ENCODE data around the gene PSAPL1.

The PSAPL1 gene

DNA sequence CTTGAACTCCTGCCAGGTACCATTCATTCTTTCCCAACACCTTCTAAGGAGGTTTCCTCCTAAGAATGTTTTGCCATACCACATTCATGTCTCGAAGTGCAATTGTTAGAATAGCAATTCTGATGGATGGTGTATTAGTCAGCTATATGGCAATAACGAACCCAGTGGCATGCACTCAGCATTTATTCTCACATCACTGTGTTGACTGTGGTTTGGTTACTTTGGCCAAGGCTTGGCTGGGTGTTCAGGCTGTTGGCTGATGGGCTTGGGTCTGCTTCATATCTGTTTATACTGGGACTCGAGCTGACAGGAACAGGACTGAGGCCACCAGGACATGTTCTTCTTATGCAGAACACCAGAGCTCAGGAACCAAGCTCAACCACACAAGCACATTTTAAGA, 31.7 kb downstream of the PSAPL1 start:
- Histone ChIP-seq H3K4me3 (no peak overlapping the region), H3K27ac (no peak overlapping the region)
- TF ChIP-seq, protein P1, sequence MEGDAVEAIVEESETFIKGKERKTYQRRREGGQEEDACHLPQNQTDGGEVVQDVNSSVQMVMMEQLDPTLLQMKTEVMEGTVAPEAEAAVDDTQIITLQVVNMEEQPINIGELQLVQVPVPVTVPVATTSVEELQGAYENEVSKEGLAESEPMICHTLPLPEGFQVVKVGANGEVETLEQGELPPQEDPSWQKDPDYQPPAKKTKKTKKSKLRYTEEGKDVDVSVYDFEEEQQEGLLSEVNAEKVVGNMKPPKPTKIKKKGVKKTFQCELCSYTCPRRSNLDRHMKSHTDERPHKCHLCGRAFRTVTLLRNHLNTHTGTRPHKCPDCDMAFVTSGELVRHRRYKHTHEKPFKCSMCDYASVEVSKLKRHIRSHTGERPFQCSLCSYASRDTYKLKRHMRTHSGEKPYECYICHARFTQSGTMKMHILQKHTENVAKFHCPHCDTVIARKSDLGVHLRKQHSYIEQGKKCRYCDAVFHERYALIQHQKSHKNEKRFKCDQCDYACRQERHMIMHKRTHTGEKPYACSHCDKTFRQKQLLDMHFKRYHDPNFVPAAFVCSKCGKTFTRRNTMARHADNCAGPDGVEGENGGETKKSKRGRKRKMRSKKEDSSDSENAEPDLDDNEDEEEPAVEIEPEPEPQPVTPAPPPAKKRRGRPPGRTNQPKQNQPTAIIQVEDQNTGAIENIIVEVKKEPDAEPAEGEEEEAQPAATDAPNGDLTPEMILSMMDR (IDR thresholded peaks at IDR 0.05), result no peak
- DNase-seq (ENCODE audit: low spot score), result peak; percentile 24

GRCh38 chr4:7402526-7402925, 32.2 kb downstream of the PSAPL1 start:
- TF ChIP-seq, protein P1 (IDR thresholded peaks at IDR 0.05), result no peak
- DNase-seq (ENCODE audit: low spot score), result peak; percentile 22
- H3K27ac ChIP-seq, result no peak overlapping the region
- H3K4me3 ChIP-seq, result no peak overlapping the region

- H3K27ac ChIP-seq, result no peak overlapping the region
- no peak for DNase-seq (ENCODE audit: low spot score)
- TF ChIP-seq, protein P1 (IDR thresholded peaks at IDR 0.05), result no peak
- no peak overlapping the region for H3K4me3 ChIP-seq
Observed at GRCh38 chr4:7400671-7401298, 33.9 kb downstream of the PSAPL1 start.

DNA sequence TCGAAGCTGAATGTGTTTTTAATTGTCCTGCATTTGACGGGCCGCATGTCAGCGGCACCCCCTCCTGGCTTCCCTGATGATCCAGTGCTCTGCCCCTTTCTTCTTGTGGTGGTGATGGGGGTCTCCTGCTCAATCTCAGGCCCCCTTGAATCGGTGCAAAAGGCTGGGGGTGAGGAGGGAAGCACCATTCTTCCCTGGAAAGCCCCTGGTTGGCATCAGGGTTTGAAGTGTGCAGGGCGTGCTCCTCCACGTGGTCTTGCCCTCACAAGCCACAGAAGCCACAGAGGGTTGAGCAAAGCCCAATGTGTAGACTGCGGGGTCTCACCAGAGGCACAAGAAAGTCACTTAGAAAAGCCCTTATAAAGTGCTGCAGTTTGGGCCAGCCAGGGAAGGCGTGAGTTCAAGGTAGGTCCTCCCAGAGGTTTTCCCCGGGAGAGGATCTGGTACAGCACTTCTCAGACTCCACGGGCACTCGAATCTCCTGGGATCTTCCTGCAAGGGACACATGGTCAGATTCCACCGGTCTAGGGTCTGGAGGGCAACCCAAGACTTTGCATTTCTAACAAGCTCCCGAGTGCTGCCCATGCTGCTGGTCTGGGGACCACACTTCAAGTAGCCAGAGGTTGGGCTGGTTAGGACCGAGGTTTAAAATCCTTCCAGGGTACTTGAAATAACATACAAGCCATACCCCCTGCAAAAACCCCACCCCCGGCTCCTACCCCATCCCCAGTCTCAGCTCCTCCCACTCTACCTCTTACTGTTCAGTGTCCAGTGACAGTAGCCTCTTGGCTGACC, 35.1 kb downstream of the PSAPL1 start:
- H3K4me3 ChIP-seq, result no peak overlapping the region
- TF ChIP-seq, protein P1 (IDR thresholded peaks at IDR 0.05), result no peak
- no peak overlapping the region for H3K27ac ChIP-seq
- peak; percentile 29 for DNase-seq (ENCODE audit: low spot score)

- no peak overlapping the region for H3K4me3 ChIP-seq
- TF ChIP-seq, protein P1 (IDR thresholded peaks at IDR 0.05), result no peak
- H3K27ac ChIP-seq, result no peak overlapping the region
- DNase-seq (ENCODE audit: low spot score), result no peak
Observed at GRCh38 chr4:7398788-7399439, 35.8 kb downstream of the PSAPL1 start.

DNA sequence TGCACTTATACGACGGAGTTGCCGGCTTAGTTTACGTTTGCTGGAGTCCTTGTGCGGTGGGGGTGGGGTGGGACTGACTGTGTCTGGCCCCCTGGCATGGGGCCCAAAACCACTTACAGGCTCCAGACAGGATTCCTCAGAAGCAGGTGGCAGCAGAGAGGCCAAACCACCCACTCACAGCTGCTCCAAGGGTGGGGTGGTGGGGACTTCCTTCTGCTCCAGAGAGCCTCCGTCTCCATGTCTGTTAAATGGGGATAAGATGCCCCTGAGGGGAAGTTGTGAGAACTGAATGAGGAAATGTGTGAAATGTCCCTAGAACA, 36.7 kb downstream of the PSAPL1 start:
- H3K4me3 ChIP-seq, result no peak overlapping the region
- TF ChIP-seq, protein P1 (IDR thresholded peaks at IDR 0.05), result no peak
- no peak overlapping the region for H3K27ac ChIP-seq
- DNase-seq (ENCODE audit: low spot score), result no peak
